RWPE2 (cell line): ENCODE results near the gene TRPV4.

ENCODE experiments used
- ATAC-seq: fragments of 200-7000 bp; cut with Tn5 transposase; 3 replicates; pipeline ENCODE4 v1.9.1; 2021; ENCODE audit warnings: low read depth
- DNase-seq: peaks from one replicate; pipeline ENCODE4 v3.0.0-alpha.2; 2020; ENCODE audit warnings: low spot score
- H3K27ac ChIP-seq: fragments of 450-650 bp; 2 replicates; pipeline ENCODE4 v1.5.1; 2017; ENCODE audit warnings: mild to moderate bottlenecking; ENCODE audit not compliant: poor library complexity, severe bottlenecking
- H3K27me3 ChIP-seq: fragments of 250-450 bp; sonication (Bioruptor Pico); 2 replicates; pipeline ENCODE4 v1.5.1; 2021; ENCODE audit warnings: mild to moderate bottlenecking, moderate library complexity; ENCODE audit not compliant: insufficient read depth, poor library complexity, severe bottlenecking
- H3K36me3 ChIP-seq: fragments of 250-450 bp; sonication (Bioruptor Pico); 2 replicates; pipeline ENCODE4 v1.5.1; 2020; ENCODE audit warnings: low read depth, mild to moderate bottlenecking, moderate library complexity
- H3K4me1 ChIP-seq: fragments of 250-450 bp; sonication (Bioruptor Pico); 2 replicates; pipeline ENCODE4 v1.5.1; 2021; ENCODE audit warnings: mild to moderate bottlenecking, moderate library complexity; ENCODE audit not compliant: insufficient read depth, poor library complexity, severe bottlenecking
- H3K4me3 ChIP-seq: fragments of 250-450 bp; sonication (Bioruptor Pico); 2 replicates; pipeline ENCODE4 v1.5.1; 2021; ENCODE audit warnings: mild to moderate bottlenecking, moderate library complexity; ENCODE audit not compliant: severe bottlenecking
- H3K9me3 ChIP-seq: fragments of 250-450 bp; sonication (Bioruptor Pico); 2 replicates; pipeline ENCODE4 v1.5.1; 2021; ENCODE audit warnings: mild to moderate bottlenecking, moderate library complexity; ENCODE audit not compliant: severe bottlenecking
- TF ChIP-seq, protein P1 (sequence below): fragments of 450-650 bp; IDR thresholded peaks from one replicate; pipeline ENCODE4 v1.5.1; 2017; ENCODE audit warnings: mild to moderate bottlenecking, moderate library complexity; ENCODE audit not compliant: poor library complexity, severe bottlenecking

The TRPV4 gene

DNA sequence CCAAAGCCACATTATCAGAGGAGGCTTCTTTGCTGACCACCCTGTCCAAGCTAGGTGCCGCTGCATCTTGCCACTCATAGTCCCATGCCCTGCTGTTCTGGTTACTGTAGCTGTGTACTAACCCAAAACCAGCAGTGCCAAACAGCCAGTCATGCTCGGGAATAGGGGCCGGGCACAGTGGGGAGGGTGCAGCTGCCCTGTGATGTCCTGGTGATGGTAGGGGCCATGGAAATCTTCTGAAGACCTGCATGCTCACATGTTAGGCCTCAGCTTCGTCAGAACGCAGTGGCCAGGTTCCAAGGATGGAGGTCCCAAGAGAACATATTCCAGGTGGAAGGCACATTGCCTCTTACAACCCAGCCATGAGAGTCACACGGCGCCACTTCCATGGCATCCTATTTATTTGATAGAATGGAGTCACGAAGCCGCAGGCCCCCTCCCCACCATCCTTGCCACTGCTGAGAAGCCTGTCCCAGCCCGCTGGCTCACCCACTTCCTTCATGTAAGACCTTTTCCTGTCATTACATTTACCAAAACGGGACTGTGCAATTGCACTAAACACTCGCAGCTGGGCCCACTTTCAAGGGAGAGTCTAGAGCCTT lies 71.0 kb downstream of the TRPV4 start:
- Histone ChIP-seq H3K27me3 (no peaks in the 10 kb centered on the region), H3K27ac (no peak overlapping the region), H3K36me3 (no peaks in the 10 kb centered on the region), H3K4me1 (no peaks in the 10 kb centered on the region), H3K9me3 (no peaks in the 10 kb centered on the region), H3K4me3 (no peak overlapping the region)
- no peak for DNase-seq
- TF ChIP-seq, protein P1, sequence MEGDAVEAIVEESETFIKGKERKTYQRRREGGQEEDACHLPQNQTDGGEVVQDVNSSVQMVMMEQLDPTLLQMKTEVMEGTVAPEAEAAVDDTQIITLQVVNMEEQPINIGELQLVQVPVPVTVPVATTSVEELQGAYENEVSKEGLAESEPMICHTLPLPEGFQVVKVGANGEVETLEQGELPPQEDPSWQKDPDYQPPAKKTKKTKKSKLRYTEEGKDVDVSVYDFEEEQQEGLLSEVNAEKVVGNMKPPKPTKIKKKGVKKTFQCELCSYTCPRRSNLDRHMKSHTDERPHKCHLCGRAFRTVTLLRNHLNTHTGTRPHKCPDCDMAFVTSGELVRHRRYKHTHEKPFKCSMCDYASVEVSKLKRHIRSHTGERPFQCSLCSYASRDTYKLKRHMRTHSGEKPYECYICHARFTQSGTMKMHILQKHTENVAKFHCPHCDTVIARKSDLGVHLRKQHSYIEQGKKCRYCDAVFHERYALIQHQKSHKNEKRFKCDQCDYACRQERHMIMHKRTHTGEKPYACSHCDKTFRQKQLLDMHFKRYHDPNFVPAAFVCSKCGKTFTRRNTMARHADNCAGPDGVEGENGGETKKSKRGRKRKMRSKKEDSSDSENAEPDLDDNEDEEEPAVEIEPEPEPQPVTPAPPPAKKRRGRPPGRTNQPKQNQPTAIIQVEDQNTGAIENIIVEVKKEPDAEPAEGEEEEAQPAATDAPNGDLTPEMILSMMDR: no peak
- no peak for ATAC-seq

GRCh38 chr12:109760930-109761921 lies 72.0 kb downstream of the TRPV4 start:
- H3K36me3 ChIP-seq: no peaks in the 10 kb centered on the region
- peak; percentile 28 for DNase-seq

DNA sequence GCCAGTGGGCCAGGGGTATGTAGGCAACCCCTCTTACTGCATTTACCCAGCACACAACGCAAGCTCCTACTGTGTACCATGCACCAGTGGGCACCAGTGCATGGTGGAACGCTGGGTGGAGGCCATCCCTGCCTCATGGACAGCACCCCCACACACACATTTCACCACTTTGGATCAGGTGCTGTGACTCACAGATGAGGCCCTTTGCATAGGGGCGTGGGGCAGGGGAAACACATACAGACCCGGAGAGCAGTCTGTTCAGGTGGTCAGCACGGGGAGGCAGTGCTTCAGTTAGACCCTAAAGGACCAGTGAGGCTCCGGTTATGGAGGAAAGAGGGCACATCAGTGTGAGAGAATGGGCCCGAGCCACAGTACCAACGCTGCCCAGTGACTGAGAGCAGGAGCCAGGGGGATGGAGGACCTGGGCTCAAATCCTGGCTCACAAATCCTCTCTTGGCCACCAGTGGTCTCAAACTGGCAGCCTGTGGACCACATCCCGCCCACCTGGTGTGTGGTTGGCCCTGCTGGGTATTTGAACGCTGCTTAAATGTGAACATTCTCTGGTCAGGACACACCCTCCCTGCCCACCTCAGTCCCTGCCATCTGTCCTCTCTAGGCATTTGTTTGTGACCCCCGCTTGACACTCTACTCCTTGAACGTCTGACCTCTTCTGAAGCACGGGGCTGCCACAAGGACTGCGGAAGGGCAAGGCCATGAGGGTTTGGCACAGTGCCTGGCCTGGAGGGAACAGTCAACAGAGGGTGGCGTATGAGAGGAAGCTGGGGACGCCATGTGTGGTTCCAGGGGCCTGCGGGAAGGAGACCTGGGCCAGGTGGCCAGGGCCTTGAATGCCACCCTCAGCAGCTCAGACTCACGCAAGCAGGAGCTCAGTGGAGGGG lies 72.9 kb downstream of the TRPV4 start:
- ATAC-seq: no peak
- TF ChIP-seq, protein P1: no peak
- Histone ChIP-seq H3K27ac (no peak overlapping the region), H3K9me3 (peaks cover 7% of the 10 kb centered on the region), H3K4me1 (no peaks in the 10 kb centered on the region), H3K36me3 (no peaks in the 10 kb centered on the region), H3K27me3 (no peaks in the 10 kb centered on the region), H3K4me3 (no peak overlapping the region)
- peak; percentile 50 for DNase-seq

More at GRCh38 chr12:109760930-109761921, 72.0 kb downstream of the TRPV4 start:
- ATAC-seq: no peak
- H3K27ac ChIP-seq: no peak overlapping the region
- H3K27me3 ChIP-seq: no peaks in the 10 kb centered on the region
- TF ChIP-seq, protein P1: no peak
- H3K9me3 ChIP-seq: peaks cover 7% of the 10 kb centered on the region
- no peaks in the 10 kb centered on the region for H3K4me1 ChIP-seq
- no peak overlapping the region for H3K4me3 ChIP-seq

DNA sequence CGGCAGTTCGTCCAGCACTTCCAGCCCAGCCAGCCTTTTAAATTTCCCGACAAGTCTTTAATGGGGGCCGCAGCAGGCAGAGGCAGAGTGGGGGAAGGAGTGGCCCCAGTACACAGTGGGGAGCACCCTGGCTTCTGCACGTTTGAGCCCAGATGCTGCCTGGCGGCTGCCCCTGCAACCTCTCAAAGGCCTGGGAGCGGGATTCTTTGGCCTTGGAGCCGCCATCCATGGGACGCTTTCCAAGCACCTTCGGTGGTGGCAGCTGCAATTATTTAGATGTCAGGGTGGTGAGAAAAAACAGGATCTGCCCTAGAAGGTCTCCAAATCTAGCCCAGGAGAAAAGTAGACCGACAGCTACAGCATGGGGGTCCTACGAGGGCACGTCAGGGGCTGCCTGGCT lies 73.6 kb downstream of the TRPV4 start:
- DNase-seq: peak; percentile 21
- TF ChIP-seq, protein P1: no peak
- ATAC-seq: no peak
- H3K9me3 ChIP-seq: peaks cover 7% of the 10 kb centered on the region
- no peak overlapping the region for H3K4me3 ChIP-seq
- H3K36me3 ChIP-seq: no peaks in the 10 kb centered on the region
- no peaks in the 10 kb centered on the region for H3K4me1 ChIP-seq
- no peak overlapping the region for H3K27ac ChIP-seq
- no peaks in the 10 kb centered on the region for H3K27me3 ChIP-seq
